DND-41 (cell line): ENCODE data around the gene PM20D1.

Experiments
- ATAC-seq: fragments of 200-7000 bp; cut with Tn5 transposase; 3 replicates; pipeline ENCODE4 v1.9.1; 2021; ENCODE audit warnings: low read depth; ENCODE audit not compliant: insufficient read depth
- DNase-seq: peaks from one replicate; pipeline ENCODE4 v3.0.0-alpha.2; 2020
- H2AFZ ChIP-seq: 2 replicates; pipeline ENCODE4 v1.6.0; 2012; ENCODE audit warnings: low read depth, low read length
- H3K27ac ChIP-seq: 2 replicates; pipeline ENCODE4 v1.5.1; 2012; ENCODE audit warnings: low read length, inconsistent platforms
- H3K27me3 ChIP-seq: fragments of 200-600 bp; sonication (generic); 2 replicates; pipeline ENCODE4 v1.6.0; 2012; ENCODE audit warnings: low read length, mild to moderate bottlenecking, inconsistent platforms; ENCODE audit not compliant: insufficient read depth, poor library complexity
- H3K36me3 ChIP-seq: 2 replicates; pipeline ENCODE4 v1.5.1; 2012; ENCODE audit warnings: low read length, inconsistent platforms; ENCODE audit not compliant: insufficient read depth
- H3K4me1 ChIP-seq: 2 replicates; pipeline ENCODE4 v1.5.1; 2012; ENCODE audit warnings: mild to moderate bottlenecking, low read length; ENCODE audit not compliant: insufficient read depth
- H3K4me2 ChIP-seq: 2 replicates; pipeline ENCODE4 v1.6.0; 2012; ENCODE audit warnings: mild to moderate bottlenecking, moderate library complexity, low read length, inconsistent platforms; ENCODE audit not compliant: insufficient read depth
- H3K4me3 ChIP-seq, 2 experiments: fragments of 200-600 bp in 1 of 2; shearing (Covaris generic) in 1 of 2; 2 replicates each; pipeline ENCODE4 v1.5.1; 2012 to 2016; ENCODE audit warnings: inconsistent platforms in 2 of 2, low read length in 2 of 2, mild to moderate bottlenecking in 2 of 2, low read depth in 1 of 2, moderate library complexity in 1 of 2
- H3K79me2 ChIP-seq: 2 replicates; pipeline ENCODE4 v1.6.0; 2012; ENCODE audit warnings: low read length, inconsistent platforms; ENCODE audit not compliant: insufficient read depth
- H3K9ac ChIP-seq: 2 replicates; pipeline ENCODE4 v1.6.0; 2012; ENCODE audit warnings: low read depth, mild to moderate bottlenecking, inconsistent platforms, low read length, moderate library complexity
- H3K9me3 ChIP-seq: 2 replicates; pipeline ENCODE4 v1.5.1; 2012; ENCODE audit warnings: low read length, moderate library complexity, mild to moderate bottlenecking, inconsistent platforms; ENCODE audit not compliant: insufficient read depth, severe bottlenecking
- H4K20me1 ChIP-seq: 2 replicates; pipeline ENCODE4 v1.6.0; 2012; ENCODE audit warnings: low read length; ENCODE audit not compliant: insufficient read depth
- CTCF ChIP-seq: IDR thresholded peaks from 2 replicates; pipeline ENCODE4 v1.5.1; 2012; ENCODE audit warnings: borderline replicate concordance, low read length, moderate library complexity, mild to moderate bottlenecking; ENCODE audit not compliant: poor library complexity, severe bottlenecking; ENCODE audit errors: extremely low read depth
- EZH2 ChIP-seq: IDR thresholded peaks from 3 replicates; pipeline ENCODE4 v1.6.1; 2012; ENCODE audit warnings: borderline replicate concordance, low read depth, mild to moderate bottlenecking, moderate library complexity, low read length, inconsistent platforms; ENCODE audit not compliant: severe bottlenecking

Gene PM20D1

GRCh38 chr1:205797168-205797567, 52.8 kb downstream of the PM20D1 start:
- Histone ChIP-seq H3K9me3 (no peaks in the 10 kb centered on the region), H3K4me1 (no peaks in the 10 kb centered on the region), H3K9ac (no peak overlapping the region), H4K20me1 (peaks cover 2% of the 10 kb centered on the region), H3K27me3 (no peaks in the 10 kb centered on the region), H3K36me3 (peaks cover 81% of the 10 kb centered on the region), H3K79me2 (no peaks in the 10 kb centered on the region), H3K4me2 (no peak overlapping the region), H2AFZ (no peak overlapping the region), H3K4me3 (no peak overlapping the region), H3K27ac (no peak overlapping the region)
- ATAC-seq = no peak
- DNase-seq = no peak
- TF ChIP-seq CTCF (no peak), EZH2 (no peak)

- Histone ChIP-seq H3K36me3 (peaks cover 92% of the 10 kb centered on the region), H2AFZ (no peak overlapping the region), H3K4me3 (no peak overlapping the region), H3K27me3 (no peaks in the 10 kb centered on the region), H3K79me2 (no peaks in the 10 kb centered on the region), H3K9me3 (no peaks in the 10 kb centered on the region), H3K9ac (no peak overlapping the region), H3K4me1 (no peaks in the 10 kb centered on the region), H4K20me1 (no peaks in the 10 kb centered on the region; the same call in 1 of the 2 replicates), H3K4me2 (no peak overlapping the region), H3K27ac (no peak overlapping the region)
- TF ChIP-seq CTCF = no peak
- TF ChIP-seq EZH2 = no peak
- ATAC-seq = no peak
- no peak for DNase-seq
Observed at GRCh38 chr1:205794011-205794730, 55.8 kb downstream of the PM20D1 start.

- no peaks in the 10 kb centered on the region for H3K79me2 ChIP-seq
- peaks cover 82% of the 10 kb centered on the region for H3K36me3 ChIP-seq
- no peak for ATAC-seq
- H3K4me1 ChIP-seq = no peaks in the 10 kb centered on the region
- H4K20me1 ChIP-seq = no peaks in the 10 kb centered on the region; the same call in 1 of the 2 replicates
- no peak for DNase-seq
- H2AFZ ChIP-seq = no peak overlapping the region
- H3K4me2 ChIP-seq = no peak overlapping the region
- H3K9ac ChIP-seq = no peak overlapping the region
- H3K27ac ChIP-seq = no peak overlapping the region
- no peaks in the 10 kb centered on the region for H3K9me3 ChIP-seq
- no peak overlapping the region for H3K4me3 ChIP-seq
- H3K27me3 ChIP-seq = no peaks in the 10 kb centered on the region
- TF ChIP-seq CTCF (no peak), EZH2 (no peak)
Observed at GRCh38 chr1:205792961-205793673, 56.8 kb downstream of the PM20D1 start.
